ENCODE data around the gene JUNB.

DNA sequence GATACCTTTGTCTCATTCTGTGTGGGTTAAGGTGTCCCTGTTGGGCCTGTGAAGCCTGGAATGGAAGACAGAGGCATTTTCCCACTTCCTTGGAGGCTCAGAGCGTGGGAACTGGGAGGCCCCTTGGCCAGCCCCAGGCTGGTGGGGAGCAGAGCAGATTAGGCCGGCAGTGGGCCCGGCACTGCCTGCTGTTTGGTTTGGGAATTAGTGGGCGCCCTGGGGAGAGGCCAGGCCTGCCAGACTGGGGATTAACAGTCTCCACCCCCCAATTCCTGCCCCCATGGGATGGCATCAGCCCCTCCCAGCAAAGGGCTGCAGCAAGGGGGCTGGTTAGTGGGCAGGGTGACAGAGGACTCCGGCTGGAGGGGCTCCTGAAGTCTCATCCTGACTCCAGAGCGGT lies 42.8 kb upstream of the JUNB start:
- TF ChIP-seq YY1 (IDR thresholded peaks at IDR 0.05; ENCODE audit: low read depth, low read length) (no peak), SMAD1 (IDR thresholded peaks at IDR 0.05; ENCODE audit: low read depth, partially characterized antibody) (no peak), BHLHE40 (IDR thresholded peaks at IDR 0.05; ENCODE audit: borderline replicate concordance in 1 of 2, low read depth in 2 of 2, low read length in 1 of 2) (no peak), EZH2 (IDR thresholded peaks at IDR 0.05; ENCODE audit: borderline replicate concordance, control insufficient read depth, low read depth, low read length) (no peak), ZNF217 (IDR thresholded peaks at IDR 0.05) (no peak), CHD4 (IDR thresholded peaks at IDR 0.05) (no peak), FOXK2 (IDR thresholded peaks at IDR 0.05) (no peak), KDM1A (IDR thresholded peaks at IDR 0.05; ENCODE audit: borderline replicate concordance) (no peak), HDAC6 (IDR thresholded peaks at IDR 0.05; ENCODE audit: unreplicated experiment) (no peak)
- TF ChIP-seq, protein P1, sequence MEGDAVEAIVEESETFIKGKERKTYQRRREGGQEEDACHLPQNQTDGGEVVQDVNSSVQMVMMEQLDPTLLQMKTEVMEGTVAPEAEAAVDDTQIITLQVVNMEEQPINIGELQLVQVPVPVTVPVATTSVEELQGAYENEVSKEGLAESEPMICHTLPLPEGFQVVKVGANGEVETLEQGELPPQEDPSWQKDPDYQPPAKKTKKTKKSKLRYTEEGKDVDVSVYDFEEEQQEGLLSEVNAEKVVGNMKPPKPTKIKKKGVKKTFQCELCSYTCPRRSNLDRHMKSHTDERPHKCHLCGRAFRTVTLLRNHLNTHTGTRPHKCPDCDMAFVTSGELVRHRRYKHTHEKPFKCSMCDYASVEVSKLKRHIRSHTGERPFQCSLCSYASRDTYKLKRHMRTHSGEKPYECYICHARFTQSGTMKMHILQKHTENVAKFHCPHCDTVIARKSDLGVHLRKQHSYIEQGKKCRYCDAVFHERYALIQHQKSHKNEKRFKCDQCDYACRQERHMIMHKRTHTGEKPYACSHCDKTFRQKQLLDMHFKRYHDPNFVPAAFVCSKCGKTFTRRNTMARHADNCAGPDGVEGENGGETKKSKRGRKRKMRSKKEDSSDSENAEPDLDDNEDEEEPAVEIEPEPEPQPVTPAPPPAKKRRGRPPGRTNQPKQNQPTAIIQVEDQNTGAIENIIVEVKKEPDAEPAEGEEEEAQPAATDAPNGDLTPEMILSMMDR (IDR thresholded peaks at IDR 0.05 in 2 of 3, conservative IDR thresholded peaks at IDR 0.05 in 1 of 3; ENCODE audit: control insufficient read depth in 2 of 3, extremely low read depth in 1 of 3, insufficient read depth in 1 of 3, low read depth in 3 of 3, low read length in 3 of 3), result no peak
- TF ChIP-seq, protein P2, sequence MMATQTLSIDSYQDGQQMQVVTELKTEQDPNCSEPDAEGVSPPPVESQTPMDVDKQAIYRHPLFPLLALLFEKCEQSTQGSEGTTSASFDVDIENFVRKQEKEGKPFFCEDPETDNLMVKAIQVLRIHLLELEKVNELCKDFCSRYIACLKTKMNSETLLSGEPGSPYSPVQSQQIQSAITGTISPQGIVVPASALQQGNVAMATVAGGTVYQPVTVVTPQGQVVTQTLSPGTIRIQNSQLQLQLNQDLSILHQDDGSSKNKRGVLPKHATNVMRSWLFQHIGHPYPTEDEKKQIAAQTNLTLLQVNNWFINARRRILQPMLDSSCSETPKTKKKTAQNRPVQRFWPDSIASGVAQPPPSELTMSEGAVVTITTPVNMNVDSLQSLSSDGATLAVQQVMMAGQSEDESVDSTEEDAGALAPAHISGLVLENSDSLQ (IDR thresholded peaks at IDR 0.05), result no peak

All from GM12878 (cell line).